SHP77 (cell line): ENCODE results near the gene MRPL39.

Experiments used
- DNase-seq, 2 experiments: peaks; one replicate each; lab custom pipeline; 2025; lab: John Stamatoyannopoulos, UW

Gene MRPL39

GRCh38 chr21:25614441-25614840 lies 7.2 kb upstream of the MRPL39 start:
- DNase-seq: no peak

DNA sequence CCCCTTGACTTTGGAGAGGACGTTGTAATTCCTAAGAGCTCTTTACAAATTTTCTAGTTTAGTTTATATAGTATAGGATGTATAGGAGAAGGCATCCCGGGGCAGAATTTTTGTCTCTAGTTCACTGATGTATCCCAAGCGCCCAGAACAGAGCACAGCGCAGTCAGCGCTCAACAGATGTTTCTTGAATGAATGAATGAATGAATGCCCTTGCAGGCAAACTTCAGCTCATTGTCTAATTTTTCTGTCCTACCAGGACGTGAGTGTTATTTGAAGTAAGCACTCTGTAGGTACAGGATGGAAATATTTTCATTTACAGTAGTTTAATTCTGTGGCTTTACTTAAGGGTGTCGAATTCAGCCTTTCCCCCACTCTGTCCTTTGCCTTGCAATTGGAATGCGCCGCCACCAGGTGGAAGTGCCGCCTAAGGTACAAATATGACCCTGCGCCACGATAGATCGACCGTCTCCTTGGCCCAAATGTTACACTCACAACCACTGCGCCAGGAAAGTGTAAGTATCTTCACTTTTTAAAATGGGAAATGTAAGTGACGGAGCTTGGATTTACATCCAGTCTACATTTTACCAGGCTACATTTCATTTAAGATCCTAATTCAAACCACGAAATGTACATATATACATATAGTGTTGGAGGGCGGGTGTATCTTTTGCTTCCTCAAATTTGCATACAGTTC lies 910 bp upstream of the MRPL39 start:
- DNase-seq: peak; percentile 65 to 70

GRCh38 chr21:25589887-25590286 lies 17.4 kb downstream of the MRPL39 start:
- DNase-seq: no peak

- no peak for DNase-seq
These were observed 20.5 kb downstream of the MRPL39 start for GRCh38 chr21:25586791-25587190.

DNA sequence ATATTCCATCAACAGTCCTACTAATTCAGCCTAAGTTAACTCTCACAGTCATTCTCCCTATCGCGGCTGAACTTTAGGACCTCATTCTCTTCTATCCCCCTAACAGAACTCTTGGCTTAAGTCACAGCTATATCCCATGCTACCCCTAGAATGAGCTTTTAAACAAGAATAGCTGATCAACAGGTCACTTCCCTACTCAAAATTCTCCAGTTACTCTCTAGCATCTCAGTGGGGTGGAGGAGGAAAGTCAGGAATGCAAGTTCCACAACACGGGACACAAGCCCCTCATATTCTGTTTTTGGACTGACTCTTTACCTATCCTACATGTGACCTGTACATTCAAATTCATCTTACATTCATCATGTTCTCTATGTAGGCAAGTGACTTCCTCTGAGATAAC lies 21.0 kb downstream of the MRPL39 start:
- no peak for DNase-seq

- DNase-seq: no peak
These were observed 22.2 kb downstream of the MRPL39 start for GRCh38 chr21:25584833-25585676.

DNA sequence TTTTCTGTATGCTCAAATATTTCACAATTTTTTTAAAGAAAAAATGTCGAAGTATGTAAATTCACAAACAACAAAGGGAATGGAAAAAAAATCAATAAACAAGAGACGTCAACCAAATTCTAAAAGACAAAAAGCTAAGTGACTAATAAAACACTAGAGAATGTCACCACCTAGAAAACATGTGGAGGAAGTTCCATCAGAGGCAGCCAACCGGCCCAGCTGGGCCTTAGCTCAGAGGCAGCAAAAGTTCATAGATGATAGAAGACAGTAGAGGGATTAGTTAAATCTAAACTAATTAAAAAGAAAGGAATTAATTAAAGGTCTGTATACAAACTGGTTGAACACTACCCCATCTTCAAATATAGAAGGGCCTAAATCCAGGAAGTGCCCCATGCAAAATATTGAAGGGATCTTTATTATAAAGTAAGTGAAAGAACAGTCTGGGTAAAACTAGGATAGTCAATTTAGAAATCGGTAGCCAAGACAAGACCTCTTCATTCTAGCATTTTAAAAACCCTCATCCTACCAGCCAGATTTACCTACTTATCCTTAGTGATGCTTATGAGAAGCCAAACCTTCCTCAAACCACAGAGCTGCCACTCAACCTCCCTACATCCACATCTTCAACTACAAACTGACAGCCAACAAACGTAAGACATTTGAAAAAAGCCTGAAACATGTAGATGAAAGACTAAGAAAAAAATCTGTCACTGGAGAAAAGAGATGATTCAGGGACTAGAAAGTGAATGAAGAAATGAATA lies 23.7 kb downstream of the MRPL39 start:
- peak in 1 of 2 experiments; percentile 69 for DNase-seq

DNA sequence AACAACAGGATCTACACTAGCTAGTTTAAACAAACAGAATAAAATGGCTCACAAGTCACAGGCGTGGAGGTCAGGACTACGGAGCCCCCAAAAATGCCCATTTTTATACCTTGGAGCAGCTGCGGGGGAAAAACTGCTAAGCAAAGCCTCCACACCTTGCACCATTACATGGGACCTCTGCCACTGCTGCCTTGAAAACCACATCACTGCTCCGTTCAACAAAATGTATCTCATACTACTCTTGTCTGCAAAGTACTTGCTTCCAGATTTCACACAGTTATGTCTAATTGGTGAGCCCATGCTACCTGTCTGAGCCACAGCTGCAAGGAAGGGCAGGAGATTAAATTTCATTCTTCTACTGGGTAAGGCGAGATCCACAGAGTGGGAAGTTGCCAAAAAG lies 24.4 kb downstream of the MRPL39 start:
- peak; percentile 57 to 69 for DNase-seq

DNA sequence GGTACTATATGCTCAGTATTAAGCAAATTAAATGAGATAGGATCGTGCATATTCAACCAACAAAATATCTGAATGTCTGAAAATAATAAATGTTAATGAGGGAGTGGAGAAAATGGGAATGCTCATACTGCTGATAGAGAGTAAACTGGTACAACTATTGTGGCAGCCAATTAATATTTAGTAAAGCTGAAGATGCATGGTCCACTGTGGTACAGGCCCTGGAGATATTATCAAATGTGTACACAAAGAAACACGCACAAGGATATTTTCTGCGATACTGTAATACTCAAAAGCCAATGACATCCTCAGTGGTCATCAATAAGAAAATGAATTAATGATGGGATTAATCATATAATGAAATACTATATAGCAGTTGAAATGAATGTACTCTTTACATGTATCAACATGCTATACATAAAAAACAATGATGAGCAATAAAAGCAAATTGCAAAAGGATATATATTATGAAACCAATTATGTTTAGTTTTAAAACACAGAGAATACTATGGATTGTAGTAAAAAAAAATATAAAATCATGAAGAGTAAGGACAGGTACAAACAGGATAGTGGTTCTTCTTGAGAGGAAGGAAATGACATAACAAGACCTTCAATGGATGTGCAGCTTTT lies 25.0 kb downstream of the MRPL39 start:
- no peak for DNase-seq

DNA sequence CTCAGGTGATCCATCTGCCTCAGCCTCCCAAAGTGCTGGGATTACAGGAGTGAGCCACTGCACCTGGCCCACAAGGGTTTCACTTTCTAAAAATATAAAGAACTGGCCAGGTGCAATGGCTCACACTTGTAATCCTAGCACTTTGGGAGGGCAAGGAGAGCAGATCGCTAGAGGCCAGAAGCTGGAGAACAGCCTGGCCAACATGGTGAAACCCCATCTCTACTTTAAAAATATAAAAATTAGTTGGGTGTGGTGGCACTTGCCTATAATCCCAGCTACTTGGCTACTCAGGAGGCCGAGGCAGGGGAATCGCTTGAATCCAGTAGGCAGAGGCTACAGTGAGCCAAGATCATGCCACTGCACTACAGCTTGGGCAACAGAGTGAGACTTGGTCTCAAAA lies 25.7 kb downstream of the MRPL39 start:
- DNase-seq: no peak

- no peak for DNase-seq
These were observed 26.4 kb downstream of the MRPL39 start for GRCh38 chr21:25580912-25581260.

DNA sequence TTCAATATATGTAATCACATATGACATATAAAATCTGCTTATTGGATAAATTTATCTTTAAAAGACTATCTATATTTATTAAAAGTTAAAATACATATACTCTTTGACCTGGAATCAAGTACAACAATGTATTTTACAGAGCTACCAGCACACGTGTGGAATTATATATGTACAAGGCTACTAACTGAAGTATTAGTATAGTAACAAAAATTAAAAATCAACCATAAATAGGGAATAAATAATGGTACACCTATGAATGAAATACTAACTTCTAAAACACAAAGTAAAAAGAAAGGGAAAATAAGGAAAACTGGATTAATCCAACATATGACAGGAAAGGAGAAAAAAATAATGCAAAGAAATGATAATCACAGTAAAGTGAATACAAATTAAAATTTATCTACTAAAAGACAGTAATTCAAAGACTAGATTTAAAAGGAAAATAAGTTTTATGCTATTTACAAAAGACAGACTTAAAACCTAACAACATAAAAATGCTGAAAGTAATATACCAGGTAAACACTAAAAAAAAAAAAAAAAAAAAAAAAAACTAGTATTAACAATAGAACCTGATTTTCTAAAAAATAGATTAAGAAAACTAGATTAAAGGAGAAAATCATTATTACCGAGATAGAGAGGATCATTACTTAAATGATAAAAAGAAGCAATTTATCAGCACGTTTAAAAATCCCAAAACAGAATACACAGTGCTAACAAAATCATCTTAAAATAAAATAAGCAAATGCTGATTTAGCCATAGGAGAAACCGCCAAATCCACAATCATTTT lies 27.9 kb downstream of the MRPL39 start:
- no peak for DNase-seq

GRCh38 chr21:25578056-25578961 lies 29.0 kb downstream of the MRPL39 start:
- no peak for DNase-seq

- no peak for DNase-seq
These were observed 29.7 kb downstream of the MRPL39 start for GRCh38 chr21:25577424-25578055.

GRCh38 chr21:25573409-25574206 lies 33.7 kb downstream of the MRPL39 start:
- peak in 1 of 2 experiments; percentile 33 for DNase-seq

DNA sequence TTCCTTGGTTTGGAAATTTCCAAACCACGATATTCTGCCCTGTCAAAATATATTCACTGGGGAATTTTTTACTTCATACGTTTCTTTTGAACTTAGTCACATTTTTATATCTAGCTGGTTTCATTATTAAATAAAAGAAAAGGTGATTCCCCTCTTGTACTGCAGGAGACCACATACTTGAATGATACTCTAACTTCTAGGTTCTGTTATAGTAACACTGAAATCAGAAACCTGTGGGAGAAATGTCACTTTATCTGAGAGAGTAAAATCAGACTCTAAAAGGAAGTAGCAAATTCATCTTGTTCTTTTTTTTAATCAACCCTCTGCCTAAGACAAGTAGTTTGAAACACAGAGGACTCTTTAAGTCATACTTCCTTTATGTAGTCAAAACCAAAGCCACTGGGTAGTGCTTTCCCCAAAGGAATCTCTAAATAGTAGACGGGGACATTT lies 34.4 kb downstream of the MRPL39 start:
- DNase-seq: no peak

GRCh38 chr21:25571726-25572121 lies 35.6 kb downstream of the MRPL39 start:
- DNase-seq: no peak

GRCh38 chr21:25569711-25570110 lies 37.6 kb downstream of the MRPL39 start:
- no peak for DNase-seq

GRCh38 chr21:25569084-25569483 lies 38.2 kb downstream of the MRPL39 start:
- no peak for DNase-seq
